H9 (cell line): ENCODE data around the gene TCERG1L. TPM values are rescaled to one million over a fixed set of nuclear protein-coding genes. Genes with fewer than 3 reads are reported as not detected.

Experiments used
- DNase-seq: peaks from one replicate; pipeline ENCODE4 v3.0.0-alpha.2; 2017
- H2AFZ ChIP-seq: one replicate; pipeline ENCODE4 v1.6.1; 2013; ENCODE audit warnings: mild to moderate bottlenecking, low read length, control low read depth, moderate library complexity
- H2AK5ac ChIP-seq: 2 replicates; pipeline ENCODE4 v1.6.1; 2013; ENCODE audit warnings: low read length, control low read depth, mixed read lengths; ENCODE audit not compliant: insufficient read length
- H2BK120ac ChIP-seq: one replicate; pipeline ENCODE4 v1.6.1; 2013; ENCODE audit warnings: low read depth, mild to moderate bottlenecking, low read length, control low read depth, inconsistent platforms; ENCODE audit not compliant: poor library complexity, severe bottlenecking
- H2BK12ac ChIP-seq: 2 replicates; pipeline ENCODE4 v1.6.1; 2013; ENCODE audit warnings: low read length, control low read depth, mixed read lengths, low read depth; ENCODE audit not compliant: insufficient read length
- H2BK15ac ChIP-seq: 2 replicates; pipeline ENCODE4 v1.6.1; 2013; ENCODE audit warnings: low read depth, low read length, control low read depth
- H2BK20ac ChIP-seq: one replicate; pipeline ENCODE4 v1.6.1; 2013; ENCODE audit warnings: low read depth, mild to moderate bottlenecking, low read length, control low read depth, inconsistent platforms; ENCODE audit not compliant: poor library complexity, severe bottlenecking
- H2BK5ac ChIP-seq: 2 replicates; pipeline ENCODE4 v1.6.1; 2013; ENCODE audit warnings: low read length, control low read depth, mixed read lengths; ENCODE audit not compliant: insufficient read length
- H3K14ac ChIP-seq: 2 replicates; pipeline ENCODE4 v1.6.1; 2013; ENCODE audit warnings: low read length, control low read depth; ENCODE audit not compliant: insufficient read depth
- H3K18ac ChIP-seq: 2 replicates; pipeline ENCODE4 v1.6.1; 2013; ENCODE audit warnings: low read depth, mild to moderate bottlenecking, mixed read lengths, low read length, control low read depth; ENCODE audit not compliant: insufficient read length
- H3K23ac ChIP-seq: 2 replicates; pipeline ENCODE4 v1.6.1; 2013; ENCODE audit warnings: low read length, control low read depth, mixed read lengths, low read depth; ENCODE audit not compliant: insufficient read length
- H3K23me2 ChIP-seq: 2 replicates; pipeline ENCODE4 v1.6.1; 2013; ENCODE audit warnings: low read depth, mild to moderate bottlenecking, mixed read lengths, low read length, control low read depth; ENCODE audit not compliant: insufficient read length, poor library complexity, severe bottlenecking
- H3K27ac ChIP-seq: 2 replicates; pipeline ENCODE4 v1.5.1; 2013; ENCODE audit warnings: low read length, control low read depth, mixed read lengths, low read depth; ENCODE audit not compliant: insufficient read length
- H3K27me3 ChIP-seq: 2 replicates; pipeline ENCODE4 v1.6.1; 2013; ENCODE audit warnings: low read length, control low read depth, inconsistent platforms; ENCODE audit not compliant: insufficient read depth
- H3K4ac ChIP-seq: 2 replicates; pipeline ENCODE4 v1.6.1; 2013; ENCODE audit warnings: low read depth, mild to moderate bottlenecking, control low read depth, inconsistent platforms, low read length, moderate library complexity
- H3K4me1 ChIP-seq: 2 replicates; pipeline ENCODE4 v1.6.1; 2013; ENCODE audit warnings: low read length, control low read depth, inconsistent platforms; ENCODE audit not compliant: insufficient read depth
- H3K4me2 ChIP-seq: 2 replicates; pipeline ENCODE4 v1.6.1; 2013; ENCODE audit warnings: low read length, control low read depth, mixed read lengths; ENCODE audit not compliant: insufficient read length, insufficient read depth
- H3K56ac ChIP-seq: 2 replicates; pipeline ENCODE4 v1.6.1; 2013; ENCODE audit warnings: low read depth, mild to moderate bottlenecking, mixed read lengths, low read length, control low read depth; ENCODE audit not compliant: insufficient read length
- H3K79me1 ChIP-seq: 2 replicates; pipeline ENCODE4 v1.6.1; 2013; ENCODE audit warnings: low read depth, mild to moderate bottlenecking, moderate library complexity, low read length, control low read depth, inconsistent platforms; ENCODE audit not compliant: insufficient read depth, poor library complexity, severe bottlenecking
- H3K79me2 ChIP-seq: 2 replicates; pipeline ENCODE4 v1.6.1; 2013; ENCODE audit warnings: low read length, control low read depth, inconsistent platforms; ENCODE audit not compliant: insufficient read depth
- H3K9ac ChIP-seq: 2 replicates; pipeline ENCODE4 v1.6.1; 2013; ENCODE audit warnings: low read length, control low read depth, mixed read lengths; ENCODE audit not compliant: insufficient read length; ENCODE audit errors: extremely low read depth
- H3K9me3 ChIP-seq: one replicate; pipeline ENCODE4 v1.6.1; 2013; ENCODE audit warnings: low read depth, low read length, inconsistent platforms; ENCODE audit not compliant: control insufficient read depth
- H3T11ph ChIP-seq: one replicate; pipeline ENCODE4 v1.6.1; 2013; ENCODE audit warnings: mild to moderate bottlenecking, low read length, control low read depth, inconsistent platforms
- H4K20me1 ChIP-seq: one replicate; pipeline ENCODE4 v1.6.1; 2013; ENCODE audit not compliant: control insufficient read depth, insufficient read length, insufficient read depth
- H4K5ac ChIP-seq: 2 replicates; pipeline ENCODE4 v1.6.1; 2013; ENCODE audit warnings: low read depth, mild to moderate bottlenecking, mixed read lengths, low read length, control low read depth; ENCODE audit not compliant: insufficient read length
- H4K8ac ChIP-seq: replicated peaks from 2 replicates; pipeline ENCODE4 v1.6.1; 2013; ENCODE audit warnings: low read length, control low read depth, mixed read lengths, low read depth; ENCODE audit not compliant: insufficient read length
- H4K91ac ChIP-seq: 2 replicates; pipeline ENCODE4 v1.6.1; 2013; ENCODE audit warnings: low read depth, mild to moderate bottlenecking, moderate library complexity, mixed read lengths, low read length, control low read depth; ENCODE audit not compliant: insufficient read length
- H3K27ac Mint-ChIP-seq, 3 experiments: 2 replicates in 2 of 3; 3 replicates in 1 of 3; pipeline ENCODE4 v1.8.0; 2020 to 2021; ENCODE audit warnings: mixed read lengths in 3 of 3, mild to moderate bottlenecking in 1 of 3, moderate library complexity in 1 of 3
- H3K27me3 Mint-ChIP-seq: 2 replicates; pipeline ENCODE4 v1.8.0; 2021; ENCODE audit warnings: low read depth, mild to moderate bottlenecking, moderate library complexity, mixed read lengths
- H3K36me3 Mint-ChIP-seq, 3 experiments: 2 replicates in 2 of 3; 3 replicates in 1 of 3; pipeline ENCODE4 v1.8.0; 2020 to 2021; ENCODE audit warnings: low read depth in 3 of 3, mixed read lengths in 3 of 3; ENCODE audit not compliant: insufficient read depth in 1 of 3
- H3K4me1 Mint-ChIP-seq, 2 experiments: 2 replicates each; pipeline ENCODE4 v1.8.0; 2020; ENCODE audit warnings: mixed read lengths in 2 of 2
- H3K4me3 Mint-ChIP-seq, 2 experiments: 2 replicates in 1 of 2; 3 replicates in 1 of 2; pipeline ENCODE4 v1.8.0; 2020 to 2021; ENCODE audit warnings: mild to moderate bottlenecking in 2 of 2, mixed read lengths in 2 of 2, moderate library complexity in 1 of 2
- H3K9me3 Mint-ChIP-seq, 2 experiments: 2 replicates in 1 of 2; 3 replicates in 1 of 2; pipeline ENCODE4 v1.8.0; 2020; ENCODE audit warnings: mild to moderate bottlenecking in 2 of 2, mixed read lengths in 2 of 2, moderate library complexity in 1 of 2
- CTCF ChIP-seq: fragments of 200-600 bp; sonication (generic); conservative IDR thresholded peaks from 3 replicates; pipeline ENCODE4 v1.8.0; 2021; ENCODE audit warnings: antibody characterized with exemption, mild to moderate bottlenecking
- WGBS: extraction: QIAGEN DNeasy Blood & Tissue Kit; methylation state at CpG from one replicate; pipeline ENCODE4 v1.1.7; 2013; ENCODE audit warnings: missing lambda C conversion rate, low lambda C conversion rate, mixed read lengths; ENCODE audit not compliant: insufficient read length; ENCODE audit errors: extremely low coverage; 5-methylcytosine and 5-hydroxymethylcytosine counted together
- total RNA-seq: library from RNA; stranded (reverse); gene quantifications from 2 replicates; pipeline ENCODE4 v1.2.1, GENCODE V29; 2021

The TCERG1L gene
- total RNA-seq, 1 experiment from 2014 or later: 3.3 TPM

GRCh38 chr10:131275691-131276090, 35.8 kb downstream of the TCERG1L start:
- H4K91ac ChIP-seq: no peak overlapping the region
- no peak overlapping the region for H2BK15ac ChIP-seq
- no peak overlapping the region for H2AFZ ChIP-seq
- no peak overlapping the region for H3K27ac Mint-ChIP-seq
- no CpG with 5 or more reads among the region's 4 CpGs for WGBS
- no peak overlapping the region for H2BK12ac ChIP-seq
- no peak overlapping the region for H3K23ac ChIP-seq
- H3K9me3 ChIP-seq: no peaks in the 10 kb centered on the region
- no peak overlapping the region for H3K9ac ChIP-seq
- no peak overlapping the region for H3K4me2 ChIP-seq
- no peaks in the 10 kb centered on the region for H3K79me1 ChIP-seq
- H4K20me1 ChIP-seq: no peaks in the 10 kb centered on the region
- H3K4me1 ChIP-seq: peaks cover 5% of the 10 kb centered on the region; the same call in 1 of the 2 replicates
- no peak overlapping the region for H2BK120ac ChIP-seq
- no peaks in the 10 kb centered on the region for H3K79me2 ChIP-seq
- no peaks in the 10 kb centered on the region for H3K9me3 Mint-ChIP-seq
- no peak overlapping the region for H3K27ac ChIP-seq
- no peak overlapping the region for H2AK5ac ChIP-seq
- no peak overlapping the region for H4K5ac ChIP-seq
- no peak overlapping the region for H3K4ac ChIP-seq
- no peak overlapping the region for H3K18ac ChIP-seq
- no peak overlapping the region for H3T11ph ChIP-seq
- H3K27me3 Mint-ChIP-seq: no peaks in the 10 kb centered on the region
- peaks cover 8 to 11% of the 10 kb centered on the region in 2 experiments for H3K4me1 Mint-ChIP-seq
- H2BK20ac ChIP-seq: no peak overlapping the region
- H4K8ac ChIP-seq: no peak overlapping the region
- no peak overlapping the region for H3K4me3 Mint-ChIP-seq
- no peaks in the 10 kb centered on the region for H3K27me3 ChIP-seq
- H2BK5ac ChIP-seq: no peak overlapping the region
- no peaks in the 10 kb centered on the region for H3K36me3 Mint-ChIP-seq
- no peak for TF ChIP-seq CTCF
- DNase-seq: no peak
- no peak overlapping the region for H3K14ac ChIP-seq
- no peaks in the 10 kb centered on the region for H3K23me2 ChIP-seq
- H3K56ac ChIP-seq: no peak overlapping the region
